ENCODE measurements around the gene NOL11. TPM values are rescaled to one million over a fixed set of nuclear protein-coding genes. Genes with fewer than 3 reads are reported as not detected.

Gene NOL11
- total and polyA plus RNA-seq, 2 donors (not counting 3 experiments of a cell fraction or from before 2014, with no cell fraction given) = 17.7 to 52.6 TPM

GRCh38 chr17:67687511-67687910 is 30.2 kb upstream of the NOL11 start:
- no peaks in the 10 kb centered on the region for H3K79me2 ChIP-seq (ENCODE audit: control insufficient read depth, insufficient read depth, low read length)
- ChIA-PET CTCF (interaction anchor here (0.7 to 5.3 kb wide), 6 partner anchors 17 to 312 kb away, joined by 3 to 143 read pairs (median 4); partner anchors contain the start of genes NOL11 and PITPNC1), POLR2A (no interaction called here)
- H2AFZ ChIP-seq (ENCODE audit: low read depth, low read length) = no peak overlapping the region
- FAIRE-seq = no peak
- no peak for TF ChIP-seq MAX (IDR thresholded peaks at IDR 0.05; ENCODE audit: insufficient read depth, insufficient read length)
- no peak for TF ChIP-seq POLR2AphosphoS5 (IDR thresholded peaks at IDR 0.05; ENCODE audit: insufficient read depth, low read depth, low read length)
- TF ChIP-seq MYC (IDR thresholded peaks at IDR 0.05; ENCODE audit: low read depth, low read length) = no peak
- TF ChIP-seq JUN (IDR thresholded peaks at IDR 0.05; ENCODE audit: borderline replicate concordance, insufficient read depth, insufficient read length, low read depth) = no peak
- no peak for TF ChIP-seq EZH2 (IDR thresholded peaks at IDR 0.05; ENCODE audit: borderline replicate concordance, low read depth, low read length, severe bottlenecking)
- TF ChIP-seq GATA2 (IDR thresholded peaks at IDR 0.05; ENCODE audit: insufficient read depth, insufficient read length, low read depth, low read length) = no peak
- H3K9me3 ChIP-seq (replicated peaks; ENCODE audit: control insufficient read depth, insufficient read depth, low read length) = no peaks in the 10 kb centered on the region
- H3K4me2 ChIP-seq (ENCODE audit: insufficient read depth, low read length) = no peak overlapping the region
- no peak overlapping the region for H3K9ac ChIP-seq (replicated peaks; ENCODE audit: extremely low read depth, insufficient read depth, low read length)
- no peaks in the 10 kb centered on the region for H3K9me1 ChIP-seq (replicated peaks; ENCODE audit: control insufficient read depth, extremely low read depth, insufficient read depth, low read length)
- intact Hi-C loops (cut with micrococcal nuclease) = loop anchor here (5.0 kb wide), 2 partner anchors 55 to 130 kb away; no protein-coding TSS in a partner anchor
- dilution Hi-C loops (cut with MboI; ENCODE audit: extremely low pct_ligation_motif_present, low sequenced_read_pairs) = no loop called here
- no peaks in the 10 kb centered on the region for H3K36me3 ChIP-seq (ENCODE audit: control insufficient read depth in 2 of 2, extremely low read depth in 1 of 2, insufficient read depth in 2 of 2, low read length in 2 of 2)
- no peak for DNase-seq (ENCODE audit: low read depth, low spot score)
- H3K4me3 ChIP-seq (replicated peaks in 1 of 3; ENCODE audit: insufficient read depth in 1 of 3, low read depth in 1 of 3, low read length in 3 of 3) = no peak overlapping the region
- no TSS peak for BruUV-seq (replicated peaks)
- no peak overlapping the region for H3K27ac ChIP-seq (ENCODE audit: insufficient read depth, low read depth, low read length)
- H3K4me1 ChIP-seq (ENCODE audit: control insufficient read depth, extremely low read depth, insufficient read depth, low read length) = no peaks in the 10 kb centered on the region
- no peaks in the 10 kb centered on the region for H3K27me3 ChIP-seq (ENCODE audit: control insufficient read depth in 2 of 2, insufficient read depth in 2 of 2, low read length in 2 of 2)
- no peaks in the 10 kb centered on the region for H4K20me1 ChIP-seq (replicated peaks; ENCODE audit: control insufficient read depth, extremely low read depth, insufficient read depth, low read length)

GRCh38 chr17:67689534-67690177 is 28.1 kb upstream of the NOL11 start:
- TF ChIP-seq POLR2A (IDR thresholded peaks at IDR 0.05; ENCODE audit: low read depth, low read length) (no peak), CTCF (IDR thresholded peaks at IDR 0.05; ENCODE audit: extremely low read depth in 1 of 2, insufficient read depth in 1 of 2, low read depth in 1 of 2, low read length in 2 of 2) (peak; percentile 52 to 54), EZH2 (IDR thresholded peaks at IDR 0.05; ENCODE audit: borderline replicate concordance, low read depth, low read length, severe bottlenecking) (no peak), FOS (IDR thresholded peaks at IDR 0.05; ENCODE audit: borderline replicate concordance, insufficient read depth, low read length) (no peak), POLR2AphosphoS5 (IDR thresholded peaks at IDR 0.05; ENCODE audit: insufficient read depth, low read depth, low read length) (no peak)
- CTCF ChIA-PET = interaction anchor here (0.6 to 5.3 kb wide), 10 partner anchors 9 to 324 kb away, joined by 3 to 143 read pairs (median 4); partner anchors contain the start of genes PITPNC1 and PSMD12
- Histone ChIP-seq H3K27me3 (ENCODE audit: control insufficient read depth in 2 of 2, insufficient read depth in 2 of 2, low read length in 2 of 2) (no peaks in the 10 kb centered on the region), H3K27ac (ENCODE audit: insufficient read depth, low read depth, low read length) (no peak overlapping the region), H3K9me1 (replicated peaks; ENCODE audit: control insufficient read depth, extremely low read depth, insufficient read depth, low read length) (no peaks in the 10 kb centered on the region), H3K9ac (replicated peaks; ENCODE audit: extremely low read depth, insufficient read depth, low read length) (no peak overlapping the region), H2AFZ (ENCODE audit: low read depth, low read length) (no peak overlapping the region), H4K20me1 (replicated peaks; ENCODE audit: control insufficient read depth, extremely low read depth, insufficient read depth, low read length) (no peaks in the 10 kb centered on the region), H3K4me3 (replicated peaks in 1 of 3; ENCODE audit: insufficient read depth in 1 of 3, low read depth in 1 of 3, low read length in 3 of 3) (no peak overlapping the region), H3K4me1 (ENCODE audit: control insufficient read depth, extremely low read depth, insufficient read depth, low read length) (no peaks in the 10 kb centered on the region), H3K9me3 (replicated peaks; ENCODE audit: control insufficient read depth, insufficient read depth, low read length) (no peaks in the 10 kb centered on the region), H3K79me2 (ENCODE audit: control insufficient read depth, insufficient read depth, low read length) (no peaks in the 10 kb centered on the region), H3K4me2 (ENCODE audit: insufficient read depth, low read length) (no peak overlapping the region), H3K36me3 (ENCODE audit: control insufficient read depth in 2 of 2, extremely low read depth in 1 of 2, insufficient read depth in 2 of 2, low read length in 2 of 2) (no peaks in the 10 kb centered on the region)
- intact Hi-C loops (cut with micrococcal nuclease) = loop anchor here (1.0 to 5.0 kb wide), 5 partner anchors 57 to 315 kb away; no protein-coding TSS in a partner anchor
- FAIRE-seq (peak; percentile 92), DNase-seq (ENCODE audit: low read depth, low spot score) (peak; percentile 76)
- POLR2A ChIA-PET = no interaction called here
- no TSS peak for BruUV-seq (replicated peaks)
- dilution Hi-C loops (cut with MboI; ENCODE audit: extremely low pct_ligation_motif_present, low sequenced_read_pairs) = no loop called here
